HG03025 (cell line): ENCODE measurements around the gene SYT11.

Source experiments
- ATAC-seq: cut with Tn5 transposase; IDR thresholded peaks from one replicate; pipeline ENCODE4 v1.9.1; 2021; ENCODE audit warnings: mild to moderate bottlenecking, moderate library complexity; ENCODE audit not compliant: unreplicated experiment, low FRiP score

SYT11 gene

DNA sequence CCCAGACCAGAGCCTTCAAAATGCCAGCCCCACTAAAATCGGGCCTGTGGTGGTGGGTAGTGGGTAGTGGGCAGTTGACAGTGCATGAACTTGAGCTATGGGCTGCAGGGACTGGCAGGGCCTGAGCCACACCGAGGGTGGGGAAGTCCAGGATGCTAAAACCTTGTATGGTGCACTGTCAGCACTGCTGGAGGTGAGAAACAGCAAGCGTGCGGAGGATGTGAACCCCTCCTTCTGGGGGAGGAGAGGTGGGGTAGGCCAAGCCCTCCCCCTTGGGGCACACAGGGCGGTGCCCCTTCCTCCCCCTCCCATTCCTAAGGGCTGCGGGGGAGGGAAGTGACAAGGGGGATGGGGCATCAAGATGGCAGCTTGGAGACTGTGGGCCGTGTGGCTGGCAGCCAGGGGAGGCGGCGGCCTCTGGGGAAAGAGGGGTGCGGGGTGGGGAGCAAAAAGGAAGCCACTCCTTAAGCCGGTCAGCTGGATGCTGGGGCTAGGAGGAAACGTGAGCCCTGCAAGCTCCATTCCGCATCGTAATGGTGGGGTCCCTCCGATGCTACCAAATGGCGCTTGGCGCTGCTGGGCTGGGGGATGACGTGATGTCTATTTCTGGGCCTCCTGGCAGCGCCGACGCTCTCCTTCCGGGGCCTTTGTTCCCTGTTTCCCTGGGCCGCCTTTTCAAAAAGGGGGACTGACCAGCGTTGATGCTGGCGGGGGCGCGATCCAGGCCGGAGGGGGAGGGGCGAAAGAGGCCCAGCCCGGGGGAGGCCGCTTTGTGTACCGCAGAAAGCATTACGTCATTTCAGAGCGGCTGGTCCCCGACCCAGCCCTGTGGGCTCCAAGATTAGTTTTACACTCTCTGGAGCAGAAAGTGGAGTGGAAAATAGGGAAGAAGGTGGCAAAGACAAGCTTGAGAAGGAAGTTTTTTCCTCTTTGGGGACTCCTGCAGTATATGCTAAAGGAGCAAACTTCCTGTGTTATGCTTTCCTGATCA lies 809 bp downstream of the SYT11 start:
- no peak for ATAC-seq

DNA sequence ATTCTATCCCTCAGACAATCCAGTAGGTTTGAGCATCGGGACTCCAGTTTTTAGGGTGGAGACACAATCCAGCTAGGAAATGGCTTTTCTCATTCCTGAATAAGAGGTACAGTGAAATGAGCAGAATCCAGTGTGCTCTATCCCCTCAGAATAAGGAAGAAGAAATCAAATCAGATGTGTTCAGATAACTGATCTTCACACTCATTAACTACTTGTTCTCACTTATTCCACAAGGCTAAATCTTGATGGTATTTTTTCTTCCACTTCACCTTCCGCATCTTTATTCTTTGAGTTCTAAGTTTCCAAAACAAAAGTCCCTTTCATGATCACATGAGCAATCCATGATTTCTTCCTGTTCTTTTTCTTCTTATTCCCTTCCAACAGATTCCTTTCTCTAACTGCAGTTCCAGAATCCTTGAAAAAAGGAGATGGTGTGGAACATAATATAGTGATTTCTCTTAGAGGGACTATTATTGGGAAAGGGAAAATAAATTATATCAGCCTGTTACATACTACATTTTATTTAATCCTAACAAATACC lies 1.7 kb downstream of the SYT11 start:
- ATAC-seq, result no peak

DNA sequence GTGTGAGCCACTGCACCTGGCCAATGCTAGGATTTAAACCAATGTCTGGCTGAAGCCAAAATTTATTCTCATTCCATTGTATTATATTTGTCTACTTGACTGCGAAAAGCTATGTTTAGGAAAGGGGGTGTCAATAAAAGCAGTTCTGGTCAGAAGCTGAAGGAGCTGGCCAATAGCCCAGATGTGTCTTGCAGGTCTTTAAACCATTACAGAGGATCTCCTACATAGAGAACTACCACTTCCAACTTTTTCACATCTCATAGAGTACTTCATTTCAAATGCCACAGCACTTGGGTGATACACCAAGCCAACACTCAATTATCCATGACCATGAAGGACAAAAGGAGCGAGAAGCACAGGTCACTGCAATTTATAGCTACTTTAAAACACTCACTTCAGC lies 2.5 kb downstream of the SYT11 start:
- ATAC-seq, result no peak

GRCh38 chr1:155864393-155864792 lies 5.0 kb downstream of the SYT11 start:
- no peak for ATAC-seq

- no peak for ATAC-seq
Observed at GRCh38 chr1:155867766-155868165, 8.4 kb downstream of the SYT11 start.

DNA sequence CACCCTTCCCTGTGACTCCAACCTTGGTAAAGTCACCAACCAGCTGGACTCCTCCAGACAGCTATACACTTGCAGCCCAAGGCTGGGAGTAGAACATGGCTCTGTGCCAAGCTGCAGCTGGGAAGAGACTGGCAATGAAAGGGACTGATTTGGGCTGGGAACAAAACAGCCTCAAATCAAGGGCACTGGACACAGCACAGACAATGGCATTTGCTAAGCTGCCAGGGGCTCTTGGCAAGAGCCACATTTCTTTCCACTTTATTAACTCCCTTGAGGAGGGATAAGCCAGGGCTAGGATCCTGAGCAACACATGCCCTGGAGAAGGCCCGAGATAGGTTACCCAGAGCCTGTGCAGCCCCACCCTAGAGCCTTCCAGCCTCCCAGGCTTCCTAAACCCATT lies 12.0 kb downstream of the SYT11 start:
- no peak for ATAC-seq

GRCh38 chr1:155872527-155872926 lies 13.2 kb downstream of the SYT11 start:
- ATAC-seq, result no peak

DNA sequence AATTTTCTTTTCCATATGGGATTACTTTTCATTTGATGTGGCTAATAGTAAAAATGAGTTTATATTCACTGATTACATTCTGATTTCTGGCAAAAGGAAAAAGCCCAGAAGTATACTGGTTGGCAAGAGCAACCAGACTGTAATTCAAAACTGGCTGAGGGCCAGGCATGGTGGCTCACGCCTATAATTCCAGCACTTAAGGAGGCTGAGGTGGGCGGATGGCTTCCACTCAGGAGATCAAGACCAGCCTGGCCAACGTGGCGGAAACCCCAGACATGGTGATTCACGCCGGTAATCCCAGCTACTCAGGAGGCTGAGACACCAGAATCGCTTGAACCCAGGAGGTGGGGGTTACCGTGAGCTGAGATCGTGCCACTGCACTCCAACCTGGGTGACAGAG lies 14.5 kb downstream of the SYT11 start:
- no peak for ATAC-seq

DNA sequence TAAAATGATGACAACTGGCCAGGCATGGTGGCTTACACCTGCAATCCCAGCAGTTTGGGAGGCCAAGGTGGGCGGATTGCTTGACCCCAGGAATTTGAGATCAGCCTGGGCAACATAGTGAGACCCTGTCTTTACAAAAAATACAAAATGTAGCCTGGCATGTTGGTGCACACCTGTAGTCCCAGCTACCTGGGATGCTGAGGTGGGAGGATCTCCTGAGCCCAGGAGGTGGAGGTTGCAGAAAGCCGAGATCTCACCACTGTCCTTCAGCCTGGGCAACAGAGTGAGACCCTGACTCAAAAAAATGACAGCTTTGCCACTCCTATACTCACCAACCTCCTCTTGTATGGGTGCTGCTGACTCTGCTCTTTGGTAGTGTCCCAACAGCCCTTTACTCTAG lies 18.6 kb downstream of the SYT11 start:
- no peak for ATAC-seq

- no peak for ATAC-seq
Observed at GRCh38 chr1:155880251-155880650, 20.9 kb downstream of the SYT11 start.

GRCh38 chr1:155880950-155881349 lies 21.6 kb downstream of the SYT11 start:
- no peak for ATAC-seq

DNA sequence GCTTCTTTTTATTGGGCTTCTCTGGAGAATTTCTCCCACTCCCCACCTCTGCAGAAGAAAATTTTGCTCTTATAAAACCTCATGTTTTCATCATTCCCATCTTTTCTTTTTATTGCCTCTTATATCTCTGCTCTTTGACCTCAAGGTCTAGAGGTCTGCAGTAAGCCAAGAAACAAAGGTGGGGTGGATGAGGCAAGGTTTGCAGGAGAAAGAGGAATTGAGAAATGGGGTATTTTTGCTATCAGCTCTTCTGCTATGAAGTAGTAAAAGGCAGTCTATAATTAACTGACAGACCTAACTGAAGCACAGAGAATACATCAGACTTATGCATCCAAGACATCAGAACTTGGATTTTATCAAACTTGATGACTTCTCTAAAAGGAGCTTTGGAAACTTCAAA lies 22.9 kb downstream of the SYT11 start:
- no peak for ATAC-seq

DNA sequence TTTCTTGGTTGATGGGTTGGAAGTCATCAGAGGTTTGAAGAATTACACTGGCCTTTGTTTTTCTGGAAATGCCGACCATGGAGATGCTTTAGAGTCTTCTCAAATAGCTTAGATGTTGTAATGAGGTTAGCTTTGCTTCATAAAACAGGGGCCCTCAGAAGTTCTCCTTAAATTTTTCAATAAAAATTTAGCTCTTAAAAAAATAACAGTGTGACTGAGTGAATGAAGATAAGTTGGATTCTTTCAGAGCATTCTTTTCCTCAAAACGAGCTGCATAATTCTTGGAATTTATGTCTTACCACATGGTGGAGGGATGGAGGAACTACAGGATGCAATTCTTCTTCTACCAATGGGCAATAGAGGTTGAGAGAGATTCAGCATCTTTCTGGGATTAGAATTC lies 23.4 kb downstream of the SYT11 start:
- no peak for ATAC-seq

DNA sequence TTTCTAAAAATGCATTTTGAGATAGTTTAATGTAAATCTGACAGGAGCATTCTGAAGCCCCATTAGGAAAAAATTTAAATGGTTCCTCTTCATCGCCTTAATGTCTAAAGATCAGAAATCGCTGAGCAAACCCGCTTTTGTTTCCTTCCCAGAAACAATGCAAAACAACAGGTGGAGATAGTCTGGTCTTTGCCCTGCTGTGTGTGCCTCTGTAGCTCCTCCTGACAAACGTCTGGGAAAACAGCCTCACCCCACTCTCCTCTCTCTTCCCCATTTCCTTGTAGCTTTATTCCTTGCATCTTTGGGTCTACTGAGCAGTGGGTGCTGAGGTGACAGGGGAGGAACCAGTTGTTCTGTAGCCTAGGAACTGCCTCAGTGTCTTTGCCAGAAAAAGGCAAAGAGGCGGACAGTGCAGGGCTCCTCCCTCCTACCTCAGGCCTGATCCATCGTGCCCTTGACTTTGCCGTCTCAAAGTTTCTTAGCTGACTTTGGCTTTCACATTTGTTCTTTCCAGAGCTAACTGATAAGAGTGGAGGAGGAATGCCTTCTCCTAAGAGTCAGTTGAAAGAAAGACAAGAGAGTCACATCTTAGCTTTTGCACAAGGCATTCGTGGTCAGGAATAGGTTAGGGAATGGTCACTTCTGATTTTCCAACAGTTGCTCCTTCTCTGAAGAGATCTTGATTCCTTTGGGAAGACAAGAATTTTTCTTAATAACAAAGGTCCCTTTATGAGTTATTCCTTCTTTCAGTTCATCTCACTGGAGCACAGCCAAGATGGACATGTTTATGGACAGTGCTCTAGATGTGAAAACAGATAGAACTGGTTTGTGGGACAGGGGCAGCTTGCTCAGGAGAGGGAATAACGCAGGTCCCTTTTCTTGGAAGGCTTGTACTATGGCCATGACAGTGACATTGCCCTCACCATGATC lies 24.9 kb downstream of the SYT11 start:
- ATAC-seq, result no peak

DNA sequence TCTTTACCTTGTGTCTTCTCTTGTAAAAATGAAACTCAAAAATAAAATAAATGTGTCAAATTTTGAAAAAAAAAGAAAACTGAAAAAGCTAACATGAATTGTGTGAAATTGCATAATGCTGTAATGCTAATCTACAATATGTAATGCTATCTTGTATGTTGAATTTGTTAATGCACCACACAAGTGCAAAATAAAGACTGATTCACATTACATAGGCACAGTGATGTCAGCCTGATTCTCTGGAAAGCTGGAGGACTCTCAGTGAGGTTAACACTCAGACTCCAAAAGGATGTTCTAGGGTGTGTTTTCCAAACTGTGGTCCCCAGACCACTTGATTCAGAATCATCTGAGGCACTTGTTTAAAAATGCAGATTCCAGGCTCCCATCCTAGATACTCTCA lies 25.6 kb downstream of the SYT11 start:
- ATAC-seq, result no peak

- no peak for ATAC-seq
Observed at GRCh38 chr1:155888481-155888880, 29.1 kb downstream of the SYT11 start.

GRCh38 chr1:155889566-155889965 lies 30.2 kb downstream of the SYT11 start:
- no peak for ATAC-seq

DNA sequence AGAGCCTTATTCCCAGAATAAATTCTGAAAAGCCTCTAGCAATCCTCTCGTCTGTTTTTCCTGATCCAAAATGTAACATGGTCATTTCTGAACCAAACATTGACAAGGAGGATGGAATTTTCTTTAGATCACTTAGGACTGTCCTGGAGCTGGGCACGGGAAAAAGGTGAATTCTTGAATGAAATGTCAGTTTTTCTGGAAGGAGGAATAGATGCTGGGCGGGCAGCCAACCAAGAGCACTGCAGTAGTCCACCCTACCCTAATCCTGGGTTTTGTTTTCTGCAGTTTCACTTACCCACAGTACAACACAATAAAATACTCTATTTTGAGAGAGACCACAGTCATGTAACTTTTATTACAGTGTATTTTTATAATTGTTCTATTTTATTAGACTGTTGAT lies 30.9 kb downstream of the SYT11 start:
- no peak for ATAC-seq

- ATAC-seq, result no peak
Observed at GRCh38 chr1:155892796-155893195, 33.4 kb downstream of the SYT11 start.

GRCh38 chr1:155893389-155894142 lies 34.2 kb downstream of the SYT11 start:
- no peak for ATAC-seq
